ENCODE data around the gene RIC1. TPM values are rescaled to one million over a fixed set of nuclear protein-coding genes. Genes with fewer than 3 reads are reported as not detected.

The RIC1 gene
- total and polyA plus RNA-seq, 2 of the 13 experiments (the other 11 are each of a cell fraction or from before 2014, with no cell fraction given): 18.2 to 19.0 TPM

DNA sequence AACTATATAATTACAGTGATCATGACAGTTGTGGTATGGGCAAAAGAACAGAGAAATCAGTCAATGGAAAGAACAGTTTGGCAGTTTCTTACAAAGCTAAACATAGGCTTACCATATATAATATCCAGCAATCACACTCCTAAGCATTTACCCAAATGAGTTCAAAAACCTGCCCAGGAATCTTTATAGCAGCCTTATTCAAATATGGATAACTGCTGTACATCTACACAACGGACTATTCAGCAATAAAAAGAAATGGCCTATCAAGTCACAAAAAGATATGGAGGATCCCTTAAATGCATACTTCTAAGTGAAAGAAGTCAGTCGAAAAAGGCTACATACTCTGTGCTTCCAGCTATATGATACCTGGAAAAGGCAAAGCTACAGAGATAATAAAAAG is 167.4 kb downstream of the RIC1 start (continued):
- TF ChIP-seq, protein P1, sequence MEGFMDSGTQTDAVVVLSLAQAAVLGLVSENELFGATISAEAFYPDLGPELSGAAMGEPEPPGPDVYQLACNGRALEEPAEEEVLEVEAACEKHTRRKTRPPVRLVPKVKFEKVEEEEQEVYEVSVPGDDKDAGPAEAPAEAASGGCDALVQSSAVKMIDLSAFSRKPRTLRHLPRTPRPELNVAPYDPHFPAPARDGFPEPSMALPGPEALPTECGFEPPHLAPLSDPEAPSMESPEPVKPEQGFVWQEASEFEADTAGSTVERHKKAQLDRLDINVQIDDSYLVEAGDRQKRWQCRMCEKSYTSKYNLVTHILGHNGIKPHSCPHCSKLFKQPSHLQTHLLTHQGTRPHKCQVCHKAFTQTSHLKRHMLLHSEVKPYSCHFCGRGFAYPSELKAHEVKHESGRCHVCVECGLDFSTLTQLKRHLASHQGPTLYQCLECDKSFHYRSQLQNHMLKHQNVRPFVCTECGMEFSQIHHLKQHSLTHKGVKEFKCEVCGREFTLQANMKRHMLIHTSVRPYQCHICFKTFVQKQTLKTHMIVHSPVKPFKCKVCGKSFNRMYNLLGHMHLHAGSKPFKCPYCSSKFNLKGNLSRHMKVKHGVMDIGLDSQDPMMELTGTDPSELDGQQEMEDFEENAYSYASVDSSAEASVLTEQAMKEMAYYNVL (CRISPR knock-in tag; IDR thresholded peaks at IDR 0.05; ENCODE audit: borderline replicate concordance): no peak

DNA sequence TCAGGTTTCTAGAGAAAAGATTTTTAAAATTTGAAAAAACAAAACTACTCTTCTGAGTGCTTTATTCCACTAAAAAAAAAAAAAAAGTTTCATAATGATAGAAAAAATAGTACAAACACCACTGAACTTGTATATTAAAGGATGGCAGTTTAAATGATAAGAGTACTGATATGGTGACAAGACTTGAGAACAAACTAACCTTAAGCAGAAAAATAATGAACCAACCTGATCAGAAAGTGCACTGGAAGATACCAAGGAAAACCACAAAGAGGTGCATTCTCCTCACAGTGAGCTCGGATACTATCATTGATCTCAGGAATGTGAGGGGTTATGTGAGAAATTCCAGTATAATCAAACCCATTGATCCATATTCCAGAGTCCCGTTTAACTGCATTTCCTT is 169.7 kb downstream of the RIC1 start:
- Histone ChIP-seq H3K9me3 (ENCODE audit: low read length) (no peaks in the 10 kb centered on the region), H3K9ac (ENCODE audit: insufficient read depth, low read depth, low read length) (no peak overlapping the region), H3K4me2 (ENCODE audit: low read depth, low read length) (no peak overlapping the region), H3K79me2 (ENCODE audit: insufficient read depth, low read length) (peaks cover 7% of the 10 kb centered on the region), H3K36me3 (replicated peaks in 1 of 2; ENCODE audit: control insufficient read depth in 1 of 2, insufficient read depth in 2 of 2, low read length in 2 of 2) (peaks cover 4 to 36% of the 10 kb centered on the region in 2 experiments), H3K4me1 (ENCODE audit: insufficient read depth, low read length) (no peaks in the 10 kb centered on the region), H3K4me3 (replicated peaks in 1 of 3; ENCODE audit: insufficient read depth in 1 of 3, low read depth in 2 of 3, low read length in 3 of 3) (no peak overlapping the region), H4K20me1 (ENCODE audit: insufficient read depth, low read length) (peaks cover 2% of the 10 kb centered on the region; the same call in 1 of the 2 replicates), H2AFZ (ENCODE audit: low read length) (no peak overlapping the region), H3K27ac (ENCODE audit: extremely low read length, insufficient read depth, low read length) (no peak overlapping the region), H3K27me3 (ENCODE audit: control insufficient read depth in 1 of 2, insufficient read depth in 2 of 2, low read length in 2 of 2) (no peaks in the 10 kb centered on the region)
- CTCF ChIA-PET (ENCODE audit: low intra/inter-chr PET ratio, low total read pairs): no interaction called here
- ATAC-seq (no peak), DNase-seq (ENCODE audit: low spot score) (no peak), FAIRE-seq (no peak)
- POLR2A ChIA-PET: no interaction called here
- in situ Hi-C loops (cut with HindIII; ENCODE audit: extremely low pct_ligation_motif_present, low pct_unique_long_range_greater_than_20kb): no loop called here
- WGBS (ENCODE audit: low lambda C conversion rate): 85% methylated on average over 2 of the region's 2 CpGs
- intact Hi-C loops (cut with micrococcal nuclease; ENCODE audit: unreplicated experiment): loop anchor here (2.0 kb wide), 1 partner anchor 34 kb away; the partner anchor contains the start of gene ERMP1
- no TSS peak for BruUV-seq (replicated peaks)
- TF ChIP-seq KLF13 (CRISPR knock-in tag; IDR thresholded peaks at IDR 0.05) (no peak), MATR3 (CRISPR knock-in tag; IDR thresholded peaks at IDR 0.05) (no peak), ZNF563 (CRISPR knock-in tag; IDR thresholded peaks at IDR 0.05) (no peak), ISL2 (CRISPR knock-in tag; IDR thresholded peaks at IDR 0.05) (no peak), SP140L (CRISPR knock-in tag; IDR thresholded peaks at IDR 0.05; ENCODE audit: borderline replicate concordance) (no peak), CREB3 (CRISPR knock-in tag; IDR thresholded peaks at IDR 0.05) (no peak), KLF16 (CRISPR knock-in tag; IDR thresholded peaks at IDR 0.05) (no peak), POLR2AphosphoS2 (IDR thresholded peaks at IDR 0.05; ENCODE audit: low read depth, low read length) (no peak), HMG20B (CRISPR knock-in tag; conservative IDR thresholded peaks at IDR 0.05) (no peak), ZNF101 (CRISPR knock-in tag; IDR thresholded peaks at IDR 0.05; ENCODE audit: borderline replicate concordance, low read depth) (no peak), HNF4A (CRISPR knock-in tag; IDR thresholded peaks at IDR 0.05) (no peak), ZNF558 (CRISPR knock-in tag; IDR thresholded peaks at IDR 0.05; ENCODE audit: borderline replicate concordance) (no peak), MAX (IDR thresholded peaks at IDR 0.05) (no peak), ZNF281 (CRISPR knock-in tag; IDR thresholded peaks at IDR 0.05; ENCODE audit: borderline replicate concordance) (no peak)
- TF ChIP-seq, protein P2, sequence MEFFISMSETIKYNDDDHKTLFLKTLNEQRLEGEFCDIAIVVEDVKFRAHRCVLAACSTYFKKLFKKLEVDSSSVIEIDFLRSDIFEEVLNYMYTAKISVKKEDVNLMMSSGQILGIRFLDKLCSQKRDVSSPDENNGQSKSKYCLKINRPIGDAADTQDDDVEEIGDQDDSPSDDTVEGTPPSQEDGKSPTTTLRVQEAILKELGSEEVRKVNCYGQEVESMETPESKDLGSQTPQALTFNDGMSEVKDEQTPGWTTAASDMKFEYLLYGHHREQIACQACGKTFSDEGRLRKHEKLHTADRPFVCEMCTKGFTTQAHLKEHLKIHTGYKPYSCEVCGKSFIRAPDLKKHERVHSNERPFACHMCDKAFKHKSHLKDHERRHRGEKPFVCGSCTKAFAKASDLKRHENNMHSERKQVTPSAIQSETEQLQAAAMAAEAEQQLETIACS (CRISPR knock-in tag; IDR thresholded peaks at IDR 0.05): no peak
